Measurements from ENCODE around the gene QRSL1.
"Not testable (repeated sequence)": the region's sequence is repeated elsewhere in the genome, so short reads cannot be mapped to it uniquely, and the experiment has no call there.

The QRSL1 gene, protein sequence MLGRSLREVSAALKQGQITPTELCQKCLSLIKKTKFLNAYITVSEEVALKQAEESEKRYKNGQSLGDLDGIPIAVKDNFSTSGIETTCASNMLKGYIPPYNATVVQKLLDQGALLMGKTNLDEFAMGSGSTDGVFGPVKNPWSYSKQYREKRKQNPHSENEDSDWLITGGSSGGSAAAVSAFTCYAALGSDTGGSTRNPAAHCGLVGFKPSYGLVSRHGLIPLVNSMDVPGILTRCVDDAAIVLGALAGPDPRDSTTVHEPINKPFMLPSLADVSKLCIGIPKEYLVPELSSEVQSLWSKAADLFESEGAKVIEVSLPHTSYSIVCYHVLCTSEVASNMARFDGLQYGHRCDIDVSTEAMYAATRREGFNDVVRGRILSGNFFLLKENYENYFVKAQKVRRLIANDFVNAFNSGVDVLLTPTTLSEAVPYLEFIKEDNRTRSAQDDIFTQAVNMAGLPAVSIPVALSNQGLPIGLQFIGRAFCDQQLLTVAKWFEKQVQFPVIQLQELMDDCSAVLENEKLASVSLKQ

DNA sequence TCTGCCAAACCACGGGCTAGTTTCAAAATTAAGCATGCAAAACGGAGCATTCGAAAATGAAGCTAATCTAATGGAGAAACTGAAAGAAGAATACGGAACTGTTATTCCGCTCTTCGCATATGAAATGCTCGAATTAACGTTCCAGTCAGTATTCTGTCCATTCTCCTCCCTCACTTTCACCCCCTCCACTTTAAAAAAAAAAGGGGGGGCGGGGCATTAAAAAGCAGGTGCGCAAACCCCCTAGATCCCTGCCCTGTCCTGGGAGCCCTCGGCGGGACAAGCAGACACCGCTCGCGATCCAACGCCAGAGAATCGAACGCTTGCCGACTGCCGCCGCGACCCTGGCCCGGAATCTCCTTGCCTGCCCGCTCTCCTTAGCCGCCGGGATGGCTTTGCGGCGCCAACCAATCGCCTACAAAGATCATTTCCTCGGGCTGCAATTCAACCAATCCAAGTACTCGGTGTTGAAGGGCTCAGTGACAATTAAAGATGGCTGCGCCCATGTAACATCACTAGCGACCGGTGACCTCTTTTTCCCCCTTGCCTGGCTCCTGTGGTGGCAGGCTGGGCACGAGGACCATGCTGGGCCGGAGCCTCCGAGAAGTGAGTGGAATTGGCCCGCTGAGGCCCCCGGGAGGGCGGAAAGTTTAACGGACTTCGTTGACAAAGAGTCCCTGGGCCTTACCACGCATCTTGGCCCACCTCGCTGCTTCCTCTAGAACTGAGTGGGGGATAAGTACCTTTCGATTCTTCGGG is at the start of gene QRSL1, which contains the start of gene RTN4IP1:
Gene QRSL1, plus strand, starts transcription at position 476 of the 756 bp plus-strand sequence. Its CDS starts 104 bp downstream, at position 580.
Gene RTN4IP1, minus strand, starts transcription at position 396 of the 756 bp plus-strand sequence. CDS start 477 bp downstream, outside the sequence.
- peak; percentile 14 for DNase-seq

DNA sequence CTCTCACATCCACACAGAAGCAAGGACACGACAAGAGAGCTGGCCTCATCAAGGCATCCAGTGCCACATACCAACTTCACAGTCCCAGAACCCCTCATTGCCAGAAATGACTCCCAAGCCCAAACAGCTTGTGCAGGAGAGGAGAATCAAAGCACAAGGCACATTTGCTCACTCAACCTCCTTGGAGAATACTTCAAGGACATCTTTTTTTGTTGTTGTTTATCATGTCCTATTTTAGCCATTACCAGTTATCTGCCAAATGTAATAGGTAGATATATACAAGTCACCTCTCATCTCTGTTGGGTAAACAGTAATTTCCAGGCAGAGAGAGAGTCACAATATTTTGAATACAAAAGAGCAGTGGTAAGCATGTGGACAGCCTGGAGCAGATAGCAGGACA is 47.9 kb upstream of the QRSL1 start:
- no peak for DNase-seq

DNA sequence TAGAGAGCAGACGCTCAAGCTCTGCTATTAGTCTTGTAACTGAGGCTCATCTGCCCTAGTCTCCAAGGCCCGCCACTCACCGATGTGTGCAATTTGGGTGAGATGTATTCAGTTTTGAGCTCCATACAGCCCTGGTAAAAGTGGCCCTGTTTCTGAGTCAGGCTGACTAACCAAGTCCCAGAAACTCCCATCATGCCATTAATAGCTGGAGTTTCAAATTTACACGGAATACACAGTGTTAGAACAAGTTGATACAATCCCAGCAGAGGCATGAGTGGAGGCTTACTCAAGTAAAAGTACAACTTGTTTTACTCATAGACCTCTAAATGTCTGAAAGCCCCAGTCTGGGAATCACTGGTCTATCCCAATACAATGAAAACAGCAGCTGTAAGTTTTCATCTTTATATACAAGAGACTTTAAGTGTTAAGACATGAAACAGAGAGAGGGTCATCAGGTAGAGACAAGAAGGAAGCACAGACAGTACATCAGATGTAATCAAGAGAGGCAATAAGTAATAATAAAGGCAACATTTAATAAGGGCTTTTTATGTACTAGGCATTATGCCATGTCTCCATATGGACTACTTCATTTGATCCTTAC is 42.5 kb upstream of the QRSL1 start:
- no peak for DNase-seq

GRCh38 chr6:106588937-106589336 is 40.4 kb upstream of the QRSL1 start:
- not testable (repeated sequence) for DNase-seq

DNA sequence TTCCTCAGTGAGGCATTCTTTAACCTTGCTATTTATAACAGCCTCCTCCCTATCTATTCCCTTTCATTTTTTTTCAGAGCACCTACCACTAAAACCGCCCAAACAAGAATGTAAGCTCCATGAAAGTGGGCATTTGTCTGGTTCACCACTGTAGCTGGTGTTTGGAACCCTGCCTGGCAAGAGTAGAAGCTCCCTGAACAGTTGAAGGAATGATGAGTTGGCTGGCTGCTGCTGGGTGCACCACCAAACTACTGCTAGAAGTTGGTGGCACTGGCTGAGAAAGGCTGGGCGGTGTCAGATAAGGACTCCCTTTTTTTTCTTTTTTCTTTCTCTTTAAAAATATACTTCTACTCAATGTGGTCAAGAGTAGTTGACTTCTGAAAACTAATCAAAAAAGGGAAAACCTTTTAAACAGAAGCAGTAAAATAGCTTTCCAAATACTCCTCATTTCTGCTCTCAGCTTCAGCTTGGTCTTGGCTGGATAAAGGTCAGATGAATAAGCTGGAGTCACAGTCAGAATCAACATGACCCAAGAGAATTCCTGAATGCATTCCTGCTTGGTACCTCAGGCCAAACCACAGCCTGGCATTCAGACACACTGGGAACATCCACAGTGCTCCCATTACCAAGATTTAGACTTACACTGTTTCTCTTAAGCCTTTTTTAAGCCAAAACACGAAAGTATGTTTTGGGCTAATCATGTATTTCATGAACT is 38.1 kb upstream of the QRSL1 start:
- DNase-seq: no peak

DNA sequence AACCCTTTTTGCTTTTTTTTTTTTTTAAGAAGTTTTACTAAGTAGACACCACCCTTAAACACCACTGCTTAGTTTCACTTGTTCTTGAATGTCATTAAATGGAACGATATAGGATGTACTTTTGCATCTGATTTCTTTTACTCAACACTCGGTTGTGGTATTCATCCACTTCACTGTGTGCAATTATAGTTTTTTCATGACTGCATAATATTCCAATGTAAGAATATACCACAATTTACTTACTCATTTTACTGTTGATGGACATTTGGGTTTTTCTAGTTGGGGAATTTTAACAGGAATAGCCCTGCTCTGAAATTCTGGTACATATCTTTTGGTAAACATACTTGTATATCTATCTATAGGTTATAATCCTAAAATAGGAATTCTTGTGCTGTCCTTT is 29.9 kb upstream of the QRSL1 start:
- no peak for DNase-seq

- no peak for DNase-seq
Observed at GRCh38 chr6:106600329-106600728, 29.0 kb upstream of the QRSL1 start.

DNA sequence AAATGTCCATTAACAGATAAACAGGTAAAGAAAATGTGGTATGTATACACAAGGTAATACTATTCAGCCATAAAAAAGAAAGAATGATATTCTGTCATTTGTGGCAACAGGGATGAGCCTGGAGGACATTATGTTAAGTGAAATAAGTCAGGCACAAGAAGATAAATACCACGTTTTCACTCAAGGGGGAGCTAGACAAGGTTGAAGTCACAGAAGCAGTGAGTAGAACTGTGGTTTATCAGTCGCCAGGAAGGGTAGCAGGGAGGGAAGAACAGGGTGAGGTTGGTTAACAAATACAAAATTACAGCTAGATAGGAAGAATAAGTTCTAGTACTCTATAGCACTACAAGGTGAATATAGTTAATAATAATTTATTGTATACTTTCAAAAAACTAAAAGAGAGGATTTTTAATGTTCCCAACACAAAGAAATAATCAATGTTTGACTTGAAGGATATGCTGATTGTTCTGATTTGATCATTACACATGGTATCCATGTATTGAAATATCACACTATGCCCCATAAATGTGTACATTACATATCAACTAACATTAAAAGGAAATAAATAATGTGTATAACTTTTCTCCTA is 21.2 kb upstream of the QRSL1 start:
- no peak for DNase-seq

- DNase-seq: no peak
Observed at GRCh38 chr6:106609699-106610098, 19.7 kb upstream of the QRSL1 start.

GRCh38 chr6:106611030-106611429 is 18.3 kb upstream of the QRSL1 start:
- no peak for DNase-seq

DNA sequence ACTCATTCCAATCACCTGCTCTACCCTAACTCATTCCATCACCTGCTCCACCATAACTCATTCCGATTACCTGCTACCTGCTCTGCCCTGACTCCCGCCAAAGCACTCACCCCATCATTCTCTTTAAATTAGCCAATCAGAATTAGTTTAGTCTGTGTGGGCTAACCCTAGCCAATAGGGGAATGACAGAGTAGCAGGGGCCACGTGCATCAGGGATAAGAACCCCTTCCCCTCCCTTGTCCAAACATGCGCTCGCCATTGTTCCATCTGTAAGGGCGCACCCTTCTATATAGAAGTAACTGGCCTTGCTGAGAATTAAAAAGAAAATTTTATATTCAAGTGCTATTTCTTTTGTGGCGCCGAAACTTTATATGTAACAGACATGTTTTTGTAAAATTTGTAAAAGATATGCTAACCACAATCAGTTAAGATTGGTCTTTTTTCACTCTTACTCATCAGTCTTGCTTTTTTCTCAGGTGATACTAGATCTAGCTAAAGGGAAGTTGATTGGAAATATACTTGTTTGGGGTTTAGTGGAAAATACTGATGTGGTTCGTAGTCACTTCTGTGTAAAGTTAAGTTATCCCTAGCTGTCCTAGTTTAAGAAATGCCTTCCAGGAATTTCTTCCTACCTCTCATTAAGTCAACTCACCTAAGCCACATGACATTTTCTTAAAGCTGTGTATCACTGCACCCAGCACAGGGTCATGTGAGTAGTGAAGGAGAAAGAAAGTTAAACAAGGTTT is 16.5 kb upstream of the QRSL1 start:
- DNase-seq: no peak

DNA sequence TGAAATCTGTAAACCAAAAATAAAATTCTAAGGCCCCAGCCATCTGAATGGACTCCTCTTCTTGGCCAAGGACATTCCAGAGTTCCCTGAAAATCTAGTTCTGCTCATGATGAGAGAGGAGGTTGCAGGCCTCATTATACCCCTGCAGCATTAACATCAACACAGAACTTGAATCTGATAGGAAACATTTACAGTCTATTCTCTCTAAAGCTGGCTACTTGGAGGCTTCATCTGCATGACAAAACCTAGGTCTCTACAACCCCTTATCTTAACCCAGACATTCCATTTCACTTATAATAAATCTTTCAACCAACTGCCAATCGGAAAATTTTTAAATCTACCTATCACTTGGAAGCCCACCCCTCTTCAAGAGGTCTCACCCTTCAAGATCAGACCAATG is 15.8 kb upstream of the QRSL1 start:
- DNase-seq: no peak

DNA sequence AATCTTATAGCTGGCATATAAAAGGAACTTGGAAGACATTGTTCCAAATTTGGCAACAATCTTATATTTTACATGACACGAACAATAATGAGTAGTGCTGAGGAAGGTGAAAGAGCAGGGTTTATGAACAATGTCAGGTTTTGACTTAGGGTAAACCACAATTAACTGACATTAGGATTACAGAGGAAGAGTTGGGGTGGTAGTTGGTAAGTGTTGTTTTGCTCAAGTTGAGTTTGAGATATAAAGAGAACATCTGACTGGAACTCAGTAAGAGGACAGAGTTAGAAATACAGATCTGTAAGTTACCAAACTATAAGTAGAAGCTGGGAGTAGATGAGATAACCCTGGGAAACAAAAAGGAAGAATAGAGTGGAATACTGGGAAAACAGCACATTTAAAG is 15.2 kb upstream of the QRSL1 start:
- no peak for DNase-seq

- no peak for DNase-seq
Observed at GRCh38 chr6:106614592-106615257, 14.7 kb upstream of the QRSL1 start.

DNA sequence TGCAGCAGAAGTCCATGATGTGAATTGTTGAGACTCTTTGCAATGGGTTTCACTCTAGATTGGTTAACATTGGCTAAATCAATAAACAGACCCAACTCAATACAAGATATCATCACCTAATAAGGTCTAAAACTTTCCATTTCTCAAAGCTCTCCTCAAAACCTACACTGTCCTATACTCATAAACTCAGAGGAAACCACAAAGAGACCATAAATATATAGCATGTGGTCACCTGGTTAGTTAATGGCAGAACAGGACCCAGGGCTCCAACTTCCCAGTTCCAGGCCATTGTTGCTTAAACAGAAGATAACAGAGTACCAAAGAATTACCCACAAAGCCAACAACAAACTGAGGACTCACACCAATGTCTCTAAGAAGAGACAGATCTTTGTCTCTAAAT is 12.1 kb upstream of the QRSL1 start:
- no peak for DNase-seq

DNA sequence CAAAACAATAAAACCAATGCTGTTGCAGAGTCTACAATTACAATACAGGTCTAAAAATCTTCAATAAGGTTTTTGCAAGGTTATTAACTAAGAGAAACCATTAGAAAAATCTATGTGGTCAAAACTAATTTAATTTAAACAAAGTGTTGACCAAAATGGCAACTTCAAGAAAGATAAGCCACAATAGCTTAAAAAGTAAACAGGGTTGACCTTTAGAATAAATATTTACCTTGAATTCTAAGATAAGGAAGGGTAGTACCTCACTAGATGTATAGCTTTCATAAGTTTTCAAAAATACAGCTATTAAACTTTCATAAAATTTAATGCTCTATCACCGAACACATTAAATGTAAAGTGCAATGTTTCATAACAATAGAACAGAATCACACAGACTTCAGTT is 11.5 kb upstream of the QRSL1 start:
- DNase-seq: no peak

DNA sequence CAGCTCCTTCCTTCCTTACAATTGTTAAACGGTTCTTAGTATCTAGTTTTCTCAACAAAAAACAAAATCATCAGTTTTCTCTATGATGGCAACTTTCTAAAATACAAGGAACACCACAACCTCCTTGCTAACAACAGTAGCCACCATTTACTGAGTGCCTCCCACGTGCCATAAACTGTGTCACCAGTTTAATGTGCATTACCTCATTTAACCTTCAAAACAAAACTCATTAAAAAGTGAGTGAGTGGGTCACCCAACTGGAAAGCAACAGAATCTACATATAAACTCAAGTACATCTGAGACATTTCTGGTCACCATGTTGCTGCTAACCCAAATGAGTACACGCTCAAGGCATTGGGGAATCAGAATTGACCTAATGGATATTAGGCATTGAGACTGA is 11.1 kb upstream of the QRSL1 start:
- DNase-seq: no peak

DNA sequence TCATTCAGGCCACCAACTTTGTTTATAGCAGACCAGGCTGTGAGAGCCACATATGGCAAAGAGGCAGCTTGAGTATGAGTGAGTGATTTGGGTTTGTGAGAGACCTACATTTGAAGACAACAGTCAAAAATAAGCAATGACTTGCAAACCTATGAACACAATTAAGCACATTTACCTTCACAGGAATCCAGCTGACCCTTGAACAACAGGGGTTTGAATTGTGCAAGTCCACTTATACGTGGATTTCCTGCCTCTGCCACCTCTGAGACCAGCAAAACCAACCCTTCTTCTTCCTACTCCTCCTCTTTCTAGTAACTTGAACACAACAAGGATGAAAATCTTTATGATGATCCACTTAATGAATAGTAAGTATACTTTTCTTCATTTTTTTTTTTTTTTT is 10.2 kb upstream of the QRSL1 start:
- no peak for DNase-seq

GRCh38 chr6:106620931-106621672 is 8.3 kb upstream of the QRSL1 start:
- DNase-seq: no peak

GRCh38 chr6:106622412-106622811 is 7.0 kb upstream of the QRSL1 start:
- DNase-seq: no peak

Measured in cortex of kidney (tissue), 1 donor.